GM23338 (cell line): ENCODE results near the gene CD1C. TPM values are rescaled to one million over a fixed set of nuclear protein-coding genes. Genes with fewer than 3 reads are reported as not detected.

Experiments used
- ATAC-seq: fragments of 200-7000 bp; cut with Tn5 transposase; 3 replicates; pipeline ENCODE4 v1.9.1; 2020
- DNase-seq: peaks from one replicate; pipeline ENCODE4 v3.0.0-alpha.2; 2015; ENCODE audit warnings: low spot score
- H2AFZ ChIP-seq: fragments of 200-600 bp; sonication (generic); 2 replicates; pipeline ENCODE4 v1.8.0; 2016; ENCODE audit warnings: antibody characterized with exemption, mild to moderate bottlenecking, moderate library complexity
- H3F3A ChIP-seq: fragments of 200-600 bp; sonication (generic); replicated peaks from 2 replicates; pipeline ENCODE4 v1.8.0; 2017; ENCODE audit warnings: antibody characterized with exemption, mixed run types, low read depth
- H3K27ac ChIP-seq: fragments of 200-600 bp; sonication (generic); 2 replicates; pipeline ENCODE4 v1.6.1; 2016; ENCODE audit warnings: low read depth
- H3K27me3 ChIP-seq: fragments of 200-600 bp; sonication (generic); 2 replicates; pipeline ENCODE4 v1.8.0; 2016; ENCODE audit warnings: mild to moderate bottlenecking, mixed run types, moderate library complexity; ENCODE audit not compliant: insufficient read depth
- H3K36me3 ChIP-seq: fragments of 200-600 bp; sonication (generic); 2 replicates; pipeline ENCODE4 v1.8.0; 2016; ENCODE audit warnings: mild to moderate bottlenecking; ENCODE audit not compliant: insufficient read depth
- H3K4me1 ChIP-seq: fragments of 200-600 bp; sonication (generic); 2 replicates; pipeline ENCODE4 v1.8.0; 2016; ENCODE audit warnings: mild to moderate bottlenecking, moderate library complexity; ENCODE audit not compliant: insufficient read depth
- H3K4me2 ChIP-seq: fragments of 200-600 bp; sonication (generic); 2 replicates; pipeline ENCODE4 v1.7.1; 2017; ENCODE audit warnings: mixed run types
- H3K4me3 ChIP-seq: fragments of 200-600 bp; sonication (generic); 2 replicates; pipeline ENCODE4 v1.6.1; 2016; ENCODE audit warnings: mixed run types
- H3K79me2 ChIP-seq: fragments of 200-600 bp; sonication (generic); replicated peaks from 2 replicates; pipeline ENCODE4 v1.8.0; 2017; ENCODE audit warnings: mild to moderate bottlenecking; ENCODE audit not compliant: insufficient read depth
- H3K9me2 ChIP-seq: fragments of 200-600 bp; sonication (generic); 2 replicates; pipeline ENCODE4 v1.8.0; 2017; ENCODE audit not compliant: insufficient read depth
- H4K20me1 ChIP-seq: fragments of 200-600 bp; sonication (generic); replicated peaks from 2 replicates; pipeline ENCODE4 v1.8.0; 2017; ENCODE audit warnings: mild to moderate bottlenecking; ENCODE audit not compliant: insufficient read depth
- H3K27ac Mint-ChIP-seq: 2 replicates; pipeline ENCODE4 v1.8.0; 2020; ENCODE audit warnings: inconsistent platforms, mild to moderate bottlenecking, moderate library complexity, mixed read lengths
- H3K27me3 Mint-ChIP-seq: 3 replicates; pipeline ENCODE4 v1.8.0; 2022; ENCODE audit warnings: low read depth, mild to moderate bottlenecking, moderate library complexity, mixed read lengths, inconsistent platforms; ENCODE audit not compliant: insufficient read depth, poor library complexity
- H3K36me3 Mint-ChIP-seq: 3 replicates; pipeline ENCODE4 v1.8.0; 2021; ENCODE audit warnings: low read depth, mild to moderate bottlenecking, inconsistent platforms, moderate library complexity, mixed read lengths
- H3K4me1 Mint-ChIP-seq: 3 replicates; pipeline ENCODE4 v1.8.0; 2020; ENCODE audit warnings: mild to moderate bottlenecking, inconsistent platforms, mixed read lengths
- H3K4me3 Mint-ChIP-seq: 3 replicates; pipeline ENCODE4 v1.8.0; 2021; ENCODE audit warnings: moderate library complexity, mild to moderate bottlenecking, inconsistent platforms, mixed read lengths
- H3K9me3 Mint-ChIP-seq: 3 replicates; pipeline ENCODE4 v1.8.0; 2020; ENCODE audit warnings: moderate library complexity, mild to moderate bottlenecking, inconsistent platforms, mixed read lengths
- CREB1 ChIP-seq: fragments of 250-450 bp; sonication (Bioruptor Pico); IDR thresholded peaks from 2 replicates; pipeline ENCODE4 v1.5.0; 2020; ENCODE audit warnings: low read depth, mild to moderate bottlenecking, moderate library complexity
- ETS1 ChIP-seq: IDR thresholded peaks from 2 replicates; pipeline ENCODE4 v1.6.1; 2016; ENCODE audit warnings: antibody characterized with exemption
- EZH2 ChIP-seq: fragments of 200-600 bp; sonication (generic); IDR thresholded peaks from one replicate; pipeline ENCODE4 v1.8.0; 2017; ENCODE audit warnings: antibody characterized with exemption, mild to moderate bottlenecking, low read depth; ENCODE audit not compliant: unreplicated experiment
- EZH2phosphoT487 ChIP-seq: fragments of 200-600 bp; sonication (generic); IDR thresholded peaks from one replicate; pipeline ENCODE4 v1.8.1; 2018; ENCODE audit warnings: antibody characterized with exemption; ENCODE audit not compliant: unreplicated experiment
- JUNB ChIP-seq: IDR thresholded peaks from one replicate; pipeline ENCODE4 v1.6.1; 2016; ENCODE audit warnings: antibody characterized with exemption; ENCODE audit not compliant: unreplicated experiment
- NANOG ChIP-seq: IDR thresholded peaks from 2 replicates; pipeline ENCODE4 v1.6.1; 2016; ENCODE audit warnings: antibody characterized with exemption, borderline replicate concordance
- POLR2AphosphoS5 ChIP-seq: IDR thresholded peaks from 2 replicates; pipeline ENCODE4 v1.6.1; 2016; ENCODE audit warnings: antibody characterized with exemption, low read depth
- REST ChIP-seq: IDR thresholded peaks from one replicate; pipeline ENCODE4 v1.6.1; 2018; ENCODE audit warnings: antibody characterized with exemption; ENCODE audit not compliant: unreplicated experiment
- STAT1 ChIP-seq: IDR thresholded peaks from one replicate; pipeline ENCODE4 v1.6.1; 2016; ENCODE audit warnings: antibody characterized with exemption; ENCODE audit not compliant: unreplicated experiment
- ZNF114 ChIP-seq: fragments of 250-450 bp; sonication (Bioruptor Pico); IDR thresholded peaks from 2 replicates; pipeline ENCODE4 v1.5.0; 2020; ENCODE audit warnings: mild to moderate bottlenecking, moderate library complexity
- ZNF331 ChIP-seq: fragments of 250-450 bp; sonication (Bioruptor Pico); IDR thresholded peaks from 2 replicates; pipeline ENCODE4 v1.5.0; 2020; ENCODE audit warnings: low read depth, mild to moderate bottlenecking, moderate library complexity
- polyA plus RNA-seq: library from polyadenylated mRNA; unstranded; fragments of >200 nt; fragmentation: Nextera tagmentation; extraction: Ambion mirVana; gene quantifications from 2 replicates; pipeline ENCODE4 v1.2.1, GENCODE V29; 2016
- total RNA-seq: library from RNA; depleted of rRNA; stranded (reverse); fragments of >200 nt; shearing (Covaris generic); gene quantifications from 2 replicates; pipeline ENCODE4 v1.2.3, GENCODE V29; 2014
- TF ChIP-seq, protein P1 (sequence below), 2 experiments: fragments of 200-600 bp in 1 of 2; sonication (generic) in 1 of 2; conservative IDR thresholded peaks; 2 replicates each; pipeline versions ENCODE4 v1.5.1 to v1.6.1; 2016 to 2017; ENCODE audit warnings: antibody characterized with exemption in 2 of 2, low read depth in 2 of 2, mild to moderate bottlenecking in 2 of 2, moderate library complexity in 1 of 2

Gene CD1C
- total and polyA plus RNA-seq, 2 experiments from 2014 or later = not detected

DNA sequence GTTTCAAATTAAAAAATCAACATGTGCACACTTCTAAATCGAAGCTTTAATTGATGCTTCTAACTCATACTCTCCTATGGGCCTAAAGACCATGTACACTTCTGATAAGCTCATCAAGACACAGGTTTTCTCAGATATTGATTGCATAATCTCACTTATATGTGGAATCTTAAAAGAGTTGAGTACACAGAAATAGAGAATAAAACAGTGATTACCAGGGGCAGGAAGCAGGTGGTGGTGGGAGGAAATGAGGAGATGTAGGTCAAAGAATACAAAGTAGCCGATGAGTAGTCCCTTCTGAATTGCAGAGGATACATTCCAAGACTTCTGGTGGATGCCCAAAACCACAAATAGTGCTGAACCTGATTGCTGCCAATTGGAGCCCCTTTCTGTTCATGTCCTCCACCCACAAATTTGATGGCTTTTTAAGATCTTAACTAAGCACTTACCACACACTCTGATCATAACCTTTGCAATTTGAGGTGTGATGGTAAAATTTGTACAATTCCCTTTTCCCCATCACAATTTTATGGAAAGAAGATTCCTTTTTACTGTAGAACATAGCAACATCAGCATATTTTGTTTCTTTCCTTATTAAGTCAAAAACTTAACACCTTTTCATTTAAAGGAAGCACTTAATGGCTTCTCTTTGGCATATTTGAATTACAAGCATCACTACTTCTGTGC, 44.9 kb downstream of the CD1C start:
- TF ChIP-seq EZH2 (no peak), NANOG (no peak)
- H3K27me3 ChIP-seq = no peaks in the 10 kb centered on the region
- no peaks in the 10 kb centered on the region for H3F3A ChIP-seq
- peak overlapping the region; percentile 19; the same call in 1 of the 2 replicates for H2AFZ ChIP-seq
- H3K4me1 ChIP-seq = no peaks in the 10 kb centered on the region
- H3K4me3 Mint-ChIP-seq = no peak overlapping the region
- H3K36me3 Mint-ChIP-seq = no peaks in the 10 kb centered on the region
- no peak for DNase-seq
- H3K9me2 ChIP-seq = no peaks in the 10 kb centered on the region
- ATAC-seq = no peak
- no peaks in the 10 kb centered on the region; the same call in 2 of the 3 replicates for H3K9me3 Mint-ChIP-seq
- no peak overlapping the region for H3K4me3 ChIP-seq
- no peaks in the 10 kb centered on the region for H3K79me2 ChIP-seq
- H3K4me2 ChIP-seq = no peak overlapping the region
- H3K36me3 ChIP-seq = no peaks in the 10 kb centered on the region
- no peaks in the 10 kb centered on the region; the same call in 1 of the 2 replicates for H4K20me1 ChIP-seq
- no peaks in the 10 kb centered on the region for H3K4me1 Mint-ChIP-seq
- H3K27me3 Mint-ChIP-seq = no peaks in the 10 kb centered on the region
- no peak overlapping the region for H3K27ac ChIP-seq
- no peak overlapping the region for H3K27ac Mint-ChIP-seq

- DNase-seq (no peak), ATAC-seq (no peak)
- Histone ChIP-seq H3K79me2 (no peaks in the 10 kb centered on the region), H3K4me3 (no peak overlapping the region), H3K36me3 (no peaks in the 10 kb centered on the region), H2AFZ (peak overlapping the region; percentile 19; the same call in 1 of the 2 replicates), H3K4me2 (no peak overlapping the region), H3K9me2 (no peaks in the 10 kb centered on the region), H4K20me1 (no peaks in the 10 kb centered on the region; the same call in 1 of the 2 replicates), H3K27ac (no peak overlapping the region), H3F3A (no peaks in the 10 kb centered on the region), H3K27me3 (no peaks in the 10 kb centered on the region), H3K4me1 (no peaks in the 10 kb centered on the region)
- H3K4me1 Mint-ChIP-seq = no peaks in the 10 kb centered on the region
- no peak overlapping the region for H3K27ac Mint-ChIP-seq
- no peak overlapping the region for H3K4me3 Mint-ChIP-seq
- no peaks in the 10 kb centered on the region; the same call in 2 of the 3 replicates for H3K9me3 Mint-ChIP-seq
- H3K27me3 Mint-ChIP-seq = no peaks in the 10 kb centered on the region
- H3K36me3 Mint-ChIP-seq = no peaks in the 10 kb centered on the region
- TF ChIP-seq NANOG (no peak), CREB1 (no peak), ZNF331 (CRISPR knock-in tag) (no peak), ETS1 (no peak), POLR2AphosphoS5 (no peak), EZH2 (no peak), JUNB (no peak), REST (no peak), EZH2phosphoT487 (no peak), STAT1 (no peak), ZNF114 (CRISPR knock-in tag) (no peak)
- TF ChIP-seq, protein P1, sequence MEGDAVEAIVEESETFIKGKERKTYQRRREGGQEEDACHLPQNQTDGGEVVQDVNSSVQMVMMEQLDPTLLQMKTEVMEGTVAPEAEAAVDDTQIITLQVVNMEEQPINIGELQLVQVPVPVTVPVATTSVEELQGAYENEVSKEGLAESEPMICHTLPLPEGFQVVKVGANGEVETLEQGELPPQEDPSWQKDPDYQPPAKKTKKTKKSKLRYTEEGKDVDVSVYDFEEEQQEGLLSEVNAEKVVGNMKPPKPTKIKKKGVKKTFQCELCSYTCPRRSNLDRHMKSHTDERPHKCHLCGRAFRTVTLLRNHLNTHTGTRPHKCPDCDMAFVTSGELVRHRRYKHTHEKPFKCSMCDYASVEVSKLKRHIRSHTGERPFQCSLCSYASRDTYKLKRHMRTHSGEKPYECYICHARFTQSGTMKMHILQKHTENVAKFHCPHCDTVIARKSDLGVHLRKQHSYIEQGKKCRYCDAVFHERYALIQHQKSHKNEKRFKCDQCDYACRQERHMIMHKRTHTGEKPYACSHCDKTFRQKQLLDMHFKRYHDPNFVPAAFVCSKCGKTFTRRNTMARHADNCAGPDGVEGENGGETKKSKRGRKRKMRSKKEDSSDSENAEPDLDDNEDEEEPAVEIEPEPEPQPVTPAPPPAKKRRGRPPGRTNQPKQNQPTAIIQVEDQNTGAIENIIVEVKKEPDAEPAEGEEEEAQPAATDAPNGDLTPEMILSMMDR (conservative IDR thresholded peaks at IDR 0.05; ENCODE audit: low read depth in 2 of 2) = no peak
These were observed 45.5 kb downstream of the CD1C start for GRCh38 chr1:158335213-158335532.
